Bone marrow (tissue), 2 donors: ENCODE results near the gene PPP6R1.

ENCODE experiments used
- DNase-seq, 2 donors: peaks; one replicate each; lab custom pipeline; 2025; lab: John Stamatoyannopoulos, UW

PPP6R1 gene

GRCh38 chr19:55259540-55260210 is 858 bp upstream of the PPP6R1 start:
- no peak for DNase-seq

- DNase-seq: no peak
Observed at GRCh38 chr19:55258476-55258827, 365 bp downstream of the PPP6R1 start.

- peak in 1 of 2 donors; percentile 27 for DNase-seq
Observed at GRCh38 chr19:55257461-55258420, 1.1 kb downstream of the PPP6R1 start.

- no peak for DNase-seq
Observed at GRCh38 chr19:55256562-55257460, 2.0 kb downstream of the PPP6R1 start.

- DNase-seq: peak; percentile 20 to 28
Observed at GRCh38 chr19:55255618-55256423, 3.0 kb downstream of the PPP6R1 start.

GRCh38 chr19:55254625-55254977 is 4.2 kb downstream of the PPP6R1 start:
- DNase-seq: no peak

- peak; percentile 47 to 86 for DNase-seq
Observed at GRCh38 chr19:55253842-55254624, 4.8 kb downstream of the PPP6R1 start.

- DNase-seq: no peak
Observed at GRCh38 chr19:55252760-55253663, 5.8 kb downstream of the PPP6R1 start.

- DNase-seq: peak in 1 of 2 donors; percentile 75
Observed at GRCh38 chr19:55251341-55252081, 7.3 kb downstream of the PPP6R1 start.

GRCh38 chr19:55250262-55251036 is 8.4 kb downstream of the PPP6R1 start:
- DNase-seq: no peak

- DNase-seq: no peak
Observed at GRCh38 chr19:55249841-55250240, 9.0 kb downstream of the PPP6R1 start.

GRCh38 chr19:55248704-55249103 is 10.1 kb downstream of the PPP6R1 start:
- DNase-seq: no peak

GRCh38 chr19:55248166-55248675 is 10.6 kb downstream of the PPP6R1 start:
- no peak for DNase-seq

GRCh38 chr19:55247621-55248099 is 11.2 kb downstream of the PPP6R1 start:
- no peak for DNase-seq

- no peak for DNase-seq
Observed at GRCh38 chr19:55246462-55247451, 12.1 kb downstream of the PPP6R1 start.

GRCh38 chr19:55245236-55245904 is 13.4 kb downstream of the PPP6R1 start:
- no peak for DNase-seq
